HepG2 (cell line): ENCODE results near the gene KNL1. TPM values are rescaled to one million over a fixed set of nuclear protein-coding genes. Genes with fewer than 3 reads are reported as not detected.

Experiments
- ATAC-seq: fragments of 200-7000 bp; cut with Tn5 transposase; 3 replicates; pipeline ENCODE4 v1.9.1; 2020; ENCODE audit warnings: mild to moderate bottlenecking, moderate library complexity
- BruUV-seq: library from RNA; stranded (reverse); fragments of 400-500 nt; replicated peaks from 2 replicates; lab custom pipeline; 2021; lab: Mats Ljungman, UMichigan
- CTCF ChIA-PET: fragments of 300-600 bp; formaldehyde crosslinking; extraction: SDS; loops from one replicate; lab custom pipeline; 2021; ENCODE audit warnings: low total read pairs, inconsistent platforms, low intra/inter-chr PET ratio; lab: Yijun Ruan, JAX
- POLR2A ChIA-PET: fragments of 350-600 bp; sonication (Branson Sonifier 250); formaldehyde crosslinking; loops from one replicate; lab custom pipeline; 2020; ENCODE audit warnings: antibody characterized with exemption, inconsistent platforms; lab: Yijun Ruan, JAX
- DNase-seq: peaks from one replicate; pipeline ENCODE4 v3.0.0-alpha.2; 2015; ENCODE audit warnings: low spot score
- FAIRE-seq: peaks from 3 replicates; lab custom pipeline; 2011; peaks lifted over from hg19 to GRCh38; lab: Jason Lieb, UNC
- H2AFZ ChIP-seq: one replicate; pipeline ENCODE4 v1.6.1; 2011; ENCODE audit warnings: low read length, inconsistent platforms
- H3K27ac ChIP-seq: fragments of 300-600 bp; 3 replicates; pipeline ENCODE4 v1.8.0; 2011; ENCODE audit warnings: mixed run types, mild to moderate bottlenecking, mixed read lengths, low read length, inconsistent platforms; ENCODE audit not compliant: insufficient read depth; ENCODE audit errors: extremely low read length
- H3K27me3 ChIP-seq, 2 experiments: fragments of 200-600 bp in 1 of 2; 2 replicates in 1 of 2; 3 replicates in 1 of 2; pipeline versions ENCODE4 v1.6.0 to v1.8.0; 2011; ENCODE audit warnings: low read length in 2 of 2, mild to moderate bottlenecking in 2 of 2, moderate library complexity in 2 of 2, inconsistent platforms in 1 of 2; ENCODE audit not compliant: insufficient read depth in 2 of 2, control insufficient read depth in 1 of 2
- H3K36me3 ChIP-seq, 2 experiments: fragments of 200-600 bp in 1 of 2; replicated peaks in 1 of 2; 2 replicates in 1 of 2; 3 replicates in 1 of 2; pipeline versions ENCODE4 v1.5.1 to v1.8.0; 2011; ENCODE audit warnings: low read length in 2 of 2, inconsistent platforms in 1 of 2; ENCODE audit not compliant: insufficient read depth in 2 of 2, control insufficient read depth in 1 of 2
- H3K4me1 ChIP-seq: 2 replicates; pipeline ENCODE4 v1.5.1; 2012; ENCODE audit warnings: low read length, inconsistent platforms; ENCODE audit not compliant: insufficient read depth
- H3K4me2 ChIP-seq: 2 replicates; pipeline ENCODE4 v1.6.0; 2011; ENCODE audit warnings: low read depth, low read length, inconsistent platforms
- H3K4me3 ChIP-seq, 3 experiments: fragments of 200-600 bp in 1 of 3; sonication (generic), shearing (Covaris generic) in 1 of 3; replicated peaks in 1 of 3; 2 replicates each; pipeline ENCODE4 v1.5.1; 2011 to 2016; ENCODE audit warnings: low read length in 3 of 3, inconsistent platforms in 2 of 3, low read depth in 2 of 3, mild to moderate bottlenecking in 2 of 3, control low read depth in 1 of 3, mixed read lengths in 1 of 3; ENCODE audit not compliant: insufficient read depth in 1 of 3
- H3K79me2 ChIP-seq: one replicate; pipeline ENCODE4 v1.6.1; 2011; ENCODE audit warnings: low read length, inconsistent platforms; ENCODE audit not compliant: insufficient read depth
- H3K9ac ChIP-seq: 2 replicates; pipeline ENCODE4 v1.6.0; 2011; ENCODE audit warnings: mild to moderate bottlenecking, low read depth, low read length, inconsistent platforms; ENCODE audit not compliant: insufficient read depth
- H3K9me3 ChIP-seq: 2 replicates; pipeline ENCODE4 v1.5.1; 2012; ENCODE audit warnings: mild to moderate bottlenecking, low read length
- H4K20me1 ChIP-seq: 2 replicates; pipeline ENCODE4 v1.6.0; 2011; ENCODE audit warnings: inconsistent platforms, mild to moderate bottlenecking, low read length, moderate library complexity; ENCODE audit not compliant: insufficient read depth
- BCL6 ChIP-seq: IDR thresholded peaks from 2 replicates; pipeline ENCODE4 v1.6.1; 2016; ENCODE audit warnings: missing genetic modification reagents, missing compliant biosample characterization
- EED ChIP-seq: sonication (generic); formaldehyde crosslinking; IDR thresholded peaks from 2 replicates; pipeline ENCODE4 v1.5.0; 2020; ENCODE audit warnings: mild to moderate bottlenecking, missing genetic modification reagents
- GATAD2A ChIP-seq: IDR thresholded peaks from 2 replicates; pipeline ENCODE4 v1.6.1; 2016
- KDM5B ChIP-seq: sonication (generic); formaldehyde crosslinking; IDR thresholded peaks from 2 replicates; pipeline ENCODE4 v1.4.0; 2020; ENCODE audit warnings: missing genetic modification reagents, mild to moderate bottlenecking, borderline replicate concordance
- SRY ChIP-seq: sonication (generic); formaldehyde crosslinking; IDR thresholded peaks from 2 replicates; pipeline ENCODE4 v1.8.0; 2022; ENCODE audit warnings: mild to moderate bottlenecking, missing genetic modification reagents
- TRIM24 ChIP-seq: sonication (generic); formaldehyde crosslinking; IDR thresholded peaks from 2 replicates; pipeline ENCODE4 v1.8.0; 2022; ENCODE audit warnings: mild to moderate bottlenecking, missing genetic modification reagents
- ZMYM2 ChIP-seq: sonication (generic); formaldehyde crosslinking; IDR thresholded peaks from 2 replicates; pipeline ENCODE4 v1.8.0; 2022; ENCODE audit warnings: mild to moderate bottlenecking, missing genetic modification reagents
- ZNF337 ChIP-seq: sonication (generic); formaldehyde crosslinking; IDR thresholded peaks from 2 replicates; pipeline ENCODE4 v1.5.1; 2020; ENCODE audit warnings: missing genetic modification reagents, low read depth, mild to moderate bottlenecking, borderline replicate concordance
- ZNF407 ChIP-seq: sonication (generic); formaldehyde crosslinking; IDR thresholded peaks from one replicate; pipeline ENCODE4 v1.5.1; 2020; ENCODE audit warnings: mild to moderate bottlenecking, missing genetic modification reagents; ENCODE audit errors: not compliant biosample characterization
- ZNF543 ChIP-seq: sonication (generic); formaldehyde crosslinking; IDR thresholded peaks from 2 replicates; pipeline ENCODE4 v1.4.0; 2020; ENCODE audit warnings: mild to moderate bottlenecking, missing genetic modification reagents
- WGBS: methylation state at CpG from one replicate; pipeline ENCODE4 v1.1.6; 2017; ENCODE audit warnings: low lambda C conversion rate; 5-methylcytosine and 5-hydroxymethylcytosine counted together
- in situ Hi-C: cut with HindIII; loops from 2 replicates; pipeline ENCODE4 v1.10.0; 2017; ENCODE audit warnings: low pct_unique_long_range_greater_than_20kb; ENCODE audit not compliant: extremely low pct_ligation_motif_present
- intact Hi-C: fragments of 100-400 bp; cut with micrococcal nuclease; formaldehyde crosslinking; loops from one replicate; pipeline ENCODE4 v1.10.0; 2022; ENCODE audit not compliant: unreplicated experiment
- polyA plus RNA-seq, 8 experiments: library from polyadenylated mRNA; depleted of rRNA in 3 of 8; stranded (reverse) in 7 of 8; unstranded in 1 of 8; fragments of >200 nt; fragmentation: Illumina TruSeq in 4 of 8; extraction: Trizol in 4 of 8; gene quantifications; 2 replicates each; pipeline versions ENCODE4 v1.2.1 to v1.2.3, GENCODE V29; 2011 to 2016; ENCODE audit warnings: low read depth in 4 of 8, missing spikeins in 1 of 8, mixed read lengths in 1 of 8; ENCODE audit not compliant: insufficient read depth in 1 of 8
- total RNA-seq, 5 experiments: library from RNA; depleted of rRNA; stranded (reverse); fragments of >200 nt; fragmentation: Illumina TruSeq; extraction: Trizol; gene quantifications; 2 replicates each; pipeline ENCODE4 v1.2.3, GENCODE V29; 2016; ENCODE audit warnings: low read depth in 1 of 5
- TF ChIP-seq, protein P1 (sequence below): sonication (generic); formaldehyde crosslinking; IDR thresholded peaks from 2 replicates; pipeline ENCODE4 v1.8.0; 2022; ENCODE audit warnings: mild to moderate bottlenecking, missing genetic modification reagents; ENCODE audit not compliant: insufficient replicate concordance

KNL1 gene
- total and polyA plus RNA-seq, 2 of the 13 experiments (the other 11 are each of a cell fraction or from before 2014, with no cell fraction given): 8.0 to 21.4 TPM

- no TSS peak for BruUV-seq
- POLR2A ChIA-PET: no interaction called here
Measured at GRCh38 chr15:40618023-40618422, 24.0 kb downstream of the KNL1 start.

GRCh38 chr15:40618906-40619305, 24.9 kb downstream of the KNL1 start:
- CTCF ChIA-PET: no interaction called here
- ATAC-seq (no peak), DNase-seq (no peak), FAIRE-seq (no peak)
- in situ Hi-C loops (no loop called here), intact Hi-C loops (no loop called here)
- Histone ChIP-seq H3K27me3 (no peaks in the 10 kb centered on the region), H4K20me1 (no peaks in the 10 kb centered on the region), H3K79me2 (no peaks in the 10 kb centered on the region), H3K4me2 (no peak overlapping the region), H3K4me1 (no peaks in the 10 kb centered on the region), H3K4me3 (no peak overlapping the region), H2AFZ (no peak overlapping the region), H3K9me3 (no peaks in the 10 kb centered on the region), H3K27ac (no peak overlapping the region), H3K9ac (no peak overlapping the region), H3K36me3 (peaks cover 0 to 37% of the 10 kb centered on the region in 2 experiments; a peak in 3 of 5 replicates)
- POLR2A ChIA-PET: no interaction called here
- no TSS peak for BruUV-seq
- TF ChIP-seq GATAD2A (CRISPR knock-in tag) (no peak), TRIM24 (no peak), ZMYM2 (CRISPR knock-in tag) (no peak), SRY (no peak), EED (CRISPR knock-in tag) (no peak), ZNF407 (no peak), KDM5B (no peak), BCL6 (CRISPR knock-in tag) (no peak)
- TF ChIP-seq, protein P1, sequence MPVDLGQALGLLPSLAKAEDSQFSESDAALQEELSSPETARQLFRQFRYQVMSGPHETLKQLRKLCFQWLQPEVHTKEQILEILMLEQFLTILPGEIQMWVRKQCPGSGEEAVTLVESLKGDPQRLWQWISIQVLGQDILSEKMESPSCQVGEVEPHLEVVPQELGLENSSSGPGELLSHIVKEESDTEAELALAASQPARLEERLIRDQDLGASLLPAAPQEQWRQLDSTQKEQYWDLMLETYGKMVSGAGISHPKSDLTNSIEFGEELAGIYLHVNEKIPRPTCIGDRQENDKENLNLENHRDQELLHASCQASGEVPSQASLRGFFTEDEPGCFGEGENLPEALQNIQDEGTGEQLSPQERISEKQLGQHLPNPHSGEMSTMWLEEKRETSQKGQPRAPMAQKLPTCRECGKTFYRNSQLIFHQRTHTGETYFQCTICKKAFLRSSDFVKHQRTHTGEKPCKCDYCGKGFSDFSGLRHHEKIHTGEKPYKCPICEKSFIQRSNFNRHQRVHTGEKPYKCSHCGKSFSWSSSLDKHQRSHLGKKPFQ (CRISPR knock-in tag): no peak

More at GRCh38 chr15:40618023-40618422, 24.0 kb downstream of the KNL1 start:
- H3K4me3 ChIP-seq: no peak overlapping the region
- H4K20me1 ChIP-seq: no peaks in the 10 kb centered on the region
- no peak overlapping the region for H2AFZ ChIP-seq
- FAIRE-seq (no peak), DNase-seq (no peak), ATAC-seq (no peak)
- in situ Hi-C loops: no loop called here
- no peaks in the 10 kb centered on the region for H3K9me3 ChIP-seq
- no peaks in the 10 kb centered on the region for H3K4me1 ChIP-seq
- TF ChIP-seq EED (CRISPR knock-in tag): no peak
- TF ChIP-seq ZNF543: no peak
- TF ChIP-seq ZNF337 (CRISPR knock-in tag): no peak
- H3K79me2 ChIP-seq: no peaks in the 10 kb centered on the region
- CTCF ChIA-PET: no interaction called here
- H3K4me2 ChIP-seq: no peak overlapping the region
- H3K27me3 ChIP-seq: no peaks in the 10 kb centered on the region
- no peak overlapping the region for H3K27ac ChIP-seq
- intact Hi-C loops: no loop called here
- no peak overlapping the region for H3K9ac ChIP-seq
- peaks cover 0 to 34% of the 10 kb centered on the region in 2 experiments; a peak in 2 of 5 replicates for H3K36me3 ChIP-seq
- 98% methylated on average over 2 of the region's 2 CpGs for WGBS
